Duodenal mucosa (tissue), 2 donors: ENCODE measurements around the gene INTS11.

Experiments
- H3K27ac ChIP-seq: one replicate; pipeline ENCODE4 v1.7.0; 2013; ENCODE audit warnings: low read depth, low read length
- H3K27me3 ChIP-seq, 2 donors: one replicate each; pipeline ENCODE4 v1.7.0; 2013; ENCODE audit warnings: low read length in 2 of 2, control low read depth in 1 of 2; ENCODE audit not compliant: insufficient read depth in 2 of 2, control insufficient read depth in 1 of 2
- H3K36me3 ChIP-seq, 2 donors: one replicate each; pipeline ENCODE4 v1.7.0; 2013; ENCODE audit warnings: low read length in 2 of 2, control low read depth in 1 of 2; ENCODE audit not compliant: insufficient read depth in 2 of 2, control insufficient read depth in 1 of 2
- H3K4me1 ChIP-seq, 2 donors: one replicate each; pipeline ENCODE4 v1.7.0; 2013; ENCODE audit warnings: low read length in 2 of 2, control low read depth in 1 of 2; ENCODE audit not compliant: insufficient read depth in 2 of 2, control insufficient read depth in 1 of 2
- H3K4me3 ChIP-seq, 2 donors: one replicate each; pipeline ENCODE4 v1.7.0; 2013; ENCODE audit warnings: low read length in 2 of 2, low read depth in 1 of 2
- H3K9ac ChIP-seq, 2 donors: one replicate each; pipeline ENCODE4 v1.7.0; 2013; ENCODE audit warnings: low read length in 2 of 2, low read depth in 1 of 2
- H3K9me3 ChIP-seq, 2 donors: one replicate each; pipeline ENCODE4 v1.7.0; 2013; ENCODE audit warnings: low read length in 2 of 2, control low read depth in 1 of 2; ENCODE audit not compliant: control insufficient read depth in 1 of 2

Gene INTS11

GRCh38 chr1:1284221-1285101, 40.0 kb downstream of the INTS11 start:
- Histone ChIP-seq H3K27me3 (peaks cover 0 to 26% of the 10 kb centered on the region in 2 donors), H3K9ac (no peak overlapping the region), H3K9me3 (no peaks in the 10 kb centered on the region), H3K4me1 (peaks cover 21% of the 10 kb centered on the region in 2 donors), H3K4me3 (no peak overlapping the region), H3K36me3 (no peaks in the 10 kb centered on the region), H3K27ac (no peak overlapping the region)

DNA sequence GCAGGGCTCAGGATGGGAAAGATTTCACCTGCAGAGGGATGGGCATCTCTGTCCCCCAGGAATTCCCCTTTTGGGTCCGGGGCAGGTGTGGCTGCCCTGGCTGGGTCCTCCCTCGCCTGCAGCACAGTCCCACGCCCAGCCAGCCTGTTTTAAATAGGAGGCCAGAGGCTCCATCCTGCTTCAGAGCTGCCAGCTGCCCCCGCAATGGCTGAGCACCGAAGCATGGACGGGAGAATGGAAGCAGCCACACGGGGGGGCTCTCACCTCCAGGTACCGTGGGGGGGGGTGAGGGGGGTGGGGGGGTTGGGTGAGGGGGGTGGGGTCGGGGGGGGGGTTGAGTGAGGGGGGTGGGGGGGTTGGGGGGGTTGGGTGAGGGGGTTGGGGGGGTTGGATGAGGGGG, 40.6 kb downstream of the INTS11 start:
- Histone ChIP-seq H3K4me1 (peaks cover 22 to 25% of the 10 kb centered on the region in 2 donors), H3K27ac (no peak overlapping the region), H3K9me3 (no peaks in the 10 kb centered on the region), H3K27me3 (peaks cover 0 to 26% of the 10 kb centered on the region in 2 donors), H3K4me3 (no peak overlapping the region), H3K36me3 (no peaks in the 10 kb centered on the region), H3K9ac (no peak overlapping the region)

DNA sequence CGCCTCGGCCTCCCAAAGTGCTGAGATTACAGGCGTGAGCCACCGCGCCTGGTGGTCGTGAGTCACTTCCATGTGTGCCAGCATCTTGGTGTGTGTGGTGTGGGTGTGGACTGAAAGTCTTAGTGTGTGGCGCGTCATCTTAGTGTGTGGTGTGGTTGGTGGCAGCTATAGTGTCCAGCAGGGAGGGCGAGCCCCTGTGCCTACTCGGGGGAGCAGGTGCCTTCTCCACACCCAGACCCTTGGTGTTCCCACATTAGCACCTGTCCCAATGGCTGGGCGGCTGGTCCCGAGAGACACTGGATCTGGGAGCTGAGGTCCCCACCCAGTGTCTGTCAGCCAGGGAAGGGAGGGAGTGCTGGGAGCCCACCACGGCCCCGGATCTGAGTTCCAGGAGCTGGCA, 41.5 kb downstream of the INTS11 start:
- Histone ChIP-seq H3K36me3 (no peaks in the 10 kb centered on the region), H3K9ac (no peak overlapping the region), H3K9me3 (no peaks in the 10 kb centered on the region), H3K27me3 (peaks cover 0 to 26% of the 10 kb centered on the region in 2 donors), H3K4me1 (peaks cover 25 to 26% of the 10 kb centered on the region in 2 donors), H3K4me3 (no peak overlapping the region), H3K27ac (no peak overlapping the region)

GRCh38 chr1:1281533-1282321, 42.7 kb downstream of the INTS11 start:
- H3K27me3 ChIP-seq: peaks cover 0 to 16% of the 10 kb centered on the region in 2 donors
- H3K9ac ChIP-seq: peak overlapping the region; percentile 16 to 36
- H3K27ac ChIP-seq: peak overlapping the region; percentile 87
- H3K36me3 ChIP-seq: no peaks in the 10 kb centered on the region
- peaks cover 25 to 26% of the 10 kb centered on the region in 2 donors for H3K4me1 ChIP-seq
- H3K4me3 ChIP-seq: peak overlapping the region; percentile 24 to 36
- no peaks in the 10 kb centered on the region for H3K9me3 ChIP-seq

- no peaks in the 10 kb centered on the region for H3K9me3 ChIP-seq
- peaks cover 0 to 9% of the 10 kb centered on the region in 2 donors for H3K27me3 ChIP-seq
- H3K27ac ChIP-seq: no peak overlapping the region
- no peaks in the 10 kb centered on the region for H3K36me3 ChIP-seq
- H3K4me3 ChIP-seq: peak overlapping the region; percentile 24 to 36
- H3K4me1 ChIP-seq: peaks cover 25 to 26% of the 10 kb centered on the region in 2 donors
- peak overlapping the region in 1 of 2 donors; percentile 36 for H3K9ac ChIP-seq
These were observed 43.5 kb downstream of the INTS11 start for GRCh38 chr1:1280782-1281481.

GRCh38 chr1:1279028-1279427, 45.4 kb downstream of the INTS11 start:
- Histone ChIP-seq H3K9ac (no peak overlapping the region), H3K9me3 (no peaks in the 10 kb centered on the region), H3K27me3 (no peaks in the 10 kb centered on the region), H3K4me1 (peaks cover 24 to 30% of the 10 kb centered on the region in 2 donors), H3K27ac (no peak overlapping the region), H3K4me3 (no peak overlapping the region), H3K36me3 (no peaks in the 10 kb centered on the region)

- H3K27me3 ChIP-seq: no peaks in the 10 kb centered on the region
- H3K27ac ChIP-seq: no peak overlapping the region
- no peak overlapping the region for H3K4me3 ChIP-seq
- no peaks in the 10 kb centered on the region for H3K36me3 ChIP-seq
- H3K9ac ChIP-seq: no peak overlapping the region
- peaks cover 24 to 28% of the 10 kb centered on the region in 2 donors for H3K4me1 ChIP-seq
- H3K9me3 ChIP-seq: no peaks in the 10 kb centered on the region
These were observed 45.8 kb downstream of the INTS11 start for GRCh38 chr1:1278620-1279019.

DNA sequence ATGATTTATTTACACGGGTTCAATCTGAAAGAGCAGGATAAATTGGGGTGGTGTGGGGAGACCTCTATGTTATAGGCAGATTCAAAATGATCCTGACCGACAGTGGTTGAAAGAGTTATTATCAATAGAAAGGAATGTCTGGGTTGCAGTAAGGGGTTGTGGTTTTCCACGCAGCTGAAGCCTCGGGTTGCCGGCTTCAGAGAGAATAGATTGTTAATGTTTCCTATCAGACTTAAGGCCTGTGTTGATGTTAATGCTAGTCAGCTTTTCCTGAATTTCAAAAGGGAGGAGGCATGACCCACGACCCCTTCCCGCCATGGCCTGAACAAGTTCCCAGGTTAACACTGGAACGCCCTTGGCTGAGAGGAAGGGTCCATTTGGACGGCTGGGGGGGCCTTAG, 48.6 kb downstream of the INTS11 start:
- H3K36me3 ChIP-seq: peaks cover 2 to 6% of the 10 kb centered on the region in 2 donors
- no peak overlapping the region for H3K4me3 ChIP-seq
- H3K27ac ChIP-seq: no peak overlapping the region
- no peak overlapping the region for H3K9ac ChIP-seq
- H3K9me3 ChIP-seq: no peaks in the 10 kb centered on the region
- peaks cover 29 to 31% of the 10 kb centered on the region in 2 donors for H3K4me1 ChIP-seq
- no peaks in the 10 kb centered on the region for H3K27me3 ChIP-seq

DNA sequence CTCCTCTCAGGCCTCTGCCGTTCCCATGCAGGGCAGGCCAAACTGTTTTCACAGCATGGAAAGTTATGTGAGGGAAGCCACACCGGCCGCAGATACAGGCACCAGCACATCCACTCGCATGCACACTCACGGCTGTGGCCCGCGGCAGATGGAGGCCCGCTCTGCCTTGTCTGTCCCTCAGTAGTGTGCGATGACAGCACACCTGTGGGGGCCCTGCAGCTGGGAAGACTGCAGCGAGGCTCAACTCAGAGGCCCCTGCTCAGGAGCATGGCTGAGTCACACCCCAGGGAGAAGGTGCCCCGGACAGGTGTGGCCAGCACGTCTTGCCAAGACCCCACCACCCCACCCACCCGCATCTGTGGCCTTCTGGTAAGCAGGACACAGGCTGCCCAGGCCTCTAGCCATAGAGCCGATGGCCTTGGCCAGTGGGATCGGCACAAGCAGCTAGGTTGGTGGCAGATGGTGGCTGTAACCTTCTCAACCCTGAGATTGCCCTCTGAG, 49.5 kb downstream of the INTS11 start:
- peak overlapping the region in 1 of 2 donors; percentile 73 for H3K4me3 ChIP-seq
- peaks cover 2 to 6% of the 10 kb centered on the region in 2 donors for H3K36me3 ChIP-seq
- H3K9ac ChIP-seq: peak overlapping the region in 1 of 2 donors; percentile 38

More for the DNA sequence above, 49.5 kb downstream of the INTS11 start:
- H3K4me1 ChIP-seq: peaks cover 33 to 40% of the 10 kb centered on the region in 2 donors
- no peak overlapping the region for H3K27ac ChIP-seq
- no peaks in the 10 kb centered on the region for H3K27me3 ChIP-seq
- no peaks in the 10 kb centered on the region for H3K9me3 ChIP-seq
